Body of pancreas (tissue), 4 donors: ENCODE measurements around the gene SEPTIN12. TPM values are rescaled to one million over a fixed set of nuclear protein-coding genes. Genes with fewer than 3 reads are reported as not detected.
"Not testable (repeated sequence)": the region's sequence is repeated elsewhere in the genome, so short reads cannot be mapped to it uniquely, and the experiment has no call there.

ENCODE experiments used
- ATAC-seq: fragments of 150-250 bp; one replicate; pipeline ENCODE4 v1.9.1; 2016
- DNase-seq, 4 donors: peaks; one replicate each; pipeline ENCODE4 v3.0.0-alpha.2; 2019
- H3K27ac ChIP-seq, 4 donors: fragments of 200-600 bp; sonication (generic); 1 replicate in 3 of 4; 2 replicates in 1 of 4; pipeline versions ENCODE4 v1.5.1 to v1.6.1; 2016 to 2019; ENCODE audit warnings: mild to moderate bottlenecking in 1 of 4, mixed read lengths in 1 of 4, moderate library complexity in 1 of 4
- H3K27me3 ChIP-seq, 2 donors: fragments of 200-600 bp; sonication (generic); one replicate each; pipeline ENCODE4 v1.6.0; 2016; ENCODE audit warnings: mild to moderate bottlenecking in 1 of 2
- H3K36me3 ChIP-seq, 2 donors: fragments of 200-600 bp; sonication (generic); replicated peaks in 1 of 2; 2 replicates each; pipeline ENCODE4 v1.5.1; 2016; ENCODE audit warnings: low read depth in 2 of 2; ENCODE audit not compliant: insufficient read depth in 1 of 2
- H3K4me1 ChIP-seq: fragments of 200-600 bp; sonication (generic); one replicate; pipeline ENCODE4 v1.6.0; 2016
- H3K4me3 ChIP-seq, 2 donors: fragments of 200-600 bp; sonication (generic); 1 replicate in 1 of 2; 2 replicates in 1 of 2; pipeline ENCODE4 v1.5.1; 2016 to 2019
- H3K9me3 ChIP-seq, 3 donors: fragments of 200-600 bp; sonication (generic); 1 replicate in 2 of 3; 2 replicates in 1 of 3; pipeline ENCODE4 v1.5.1; 2016
- POLR2A ChIP-seq, 3 donors: fragments of 450-650 bp; IDR thresholded peaks; one replicate each; pipeline ENCODE4 v1.6.1; 2016; ENCODE audit warnings: antibody characterized with exemption in 3 of 3, mild to moderate bottlenecking in 2 of 3
- whole genome bisulfite sequencing, 2 donors: methylation state at CpG; one replicate each; pipeline ENCODE4 v1.1.5; 2017; 5-methylcytosine and 5-hydroxymethylcytosine counted together
- intact Hi-C: fragments of 100-400 bp; cut with DNase I; formaldehyde crosslinking; loops from one replicate; pipeline ENCODE4 v1.15.1; 2023
- total RNA-seq, 2 donors: library from RNA; depleted of rRNA; stranded (reverse); fragments of >200 nt; gene quantifications; one replicate each; pipeline ENCODE4 v1.1.0, GENCODE V29; 2016
- TF ChIP-seq, protein P1 (sequence below), 7 experiments: fragments of 450-650 bp in 4 of 7; fragments of 200-600 bp in 3 of 7; sonication (generic) in 3 of 7; IDR thresholded peaks; one replicate each; pipeline ENCODE4 v1.5.1; 2016 to 2019; ENCODE audit warnings: antibody characterized with exemption in 7 of 7

The SEPTIN12 gene
- total RNA-seq, 2 donors from 2014 or later: not detected

DNA sequence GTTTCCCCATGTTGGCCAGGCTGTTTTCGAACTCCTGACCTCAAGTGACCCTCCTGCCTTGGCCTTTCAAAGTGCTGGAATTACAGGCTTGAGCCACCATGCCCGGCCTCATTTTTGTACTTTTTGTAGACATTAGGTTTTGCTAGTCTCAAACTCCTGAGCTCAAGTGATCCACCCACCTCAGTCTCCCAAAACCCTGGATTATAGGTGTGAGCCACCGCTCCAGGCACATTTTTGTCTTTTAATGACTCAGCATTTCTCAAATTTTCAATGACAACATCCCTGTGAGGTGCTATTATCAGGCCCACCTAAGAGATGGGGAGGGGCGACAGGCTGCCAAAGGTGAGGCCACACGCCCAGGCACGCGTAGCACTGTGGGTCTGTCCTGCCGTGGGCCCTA is 1.1 kb downstream of the SEPTIN12 start:
- intact Hi-C loops: no loop called here
- Histone ChIP-seq H3K4me1 (peaks cover 15% of the 10 kb centered on the region), H3K4me3 (no peak overlapping the region), H3K9me3 (no peaks in the 10 kb centered on the region), H3K36me3 (no peaks in the 10 kb centered on the region), H3K27me3 (no peaks in the 10 kb centered on the region), H3K27ac (no peak overlapping the region)
- no peak for DNase-seq
- ATAC-seq: no peak
- TF ChIP-seq, protein P1, sequence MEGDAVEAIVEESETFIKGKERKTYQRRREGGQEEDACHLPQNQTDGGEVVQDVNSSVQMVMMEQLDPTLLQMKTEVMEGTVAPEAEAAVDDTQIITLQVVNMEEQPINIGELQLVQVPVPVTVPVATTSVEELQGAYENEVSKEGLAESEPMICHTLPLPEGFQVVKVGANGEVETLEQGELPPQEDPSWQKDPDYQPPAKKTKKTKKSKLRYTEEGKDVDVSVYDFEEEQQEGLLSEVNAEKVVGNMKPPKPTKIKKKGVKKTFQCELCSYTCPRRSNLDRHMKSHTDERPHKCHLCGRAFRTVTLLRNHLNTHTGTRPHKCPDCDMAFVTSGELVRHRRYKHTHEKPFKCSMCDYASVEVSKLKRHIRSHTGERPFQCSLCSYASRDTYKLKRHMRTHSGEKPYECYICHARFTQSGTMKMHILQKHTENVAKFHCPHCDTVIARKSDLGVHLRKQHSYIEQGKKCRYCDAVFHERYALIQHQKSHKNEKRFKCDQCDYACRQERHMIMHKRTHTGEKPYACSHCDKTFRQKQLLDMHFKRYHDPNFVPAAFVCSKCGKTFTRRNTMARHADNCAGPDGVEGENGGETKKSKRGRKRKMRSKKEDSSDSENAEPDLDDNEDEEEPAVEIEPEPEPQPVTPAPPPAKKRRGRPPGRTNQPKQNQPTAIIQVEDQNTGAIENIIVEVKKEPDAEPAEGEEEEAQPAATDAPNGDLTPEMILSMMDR (IDR thresholded peaks at IDR 0.05): no peak
- no peak for TF ChIP-seq POLR2A (IDR thresholded peaks at IDR 0.05)
- WGBS, 2 donors: 95 to 96% methylated on average over 4 to 8 of the region's 8 CpGs

DNA sequence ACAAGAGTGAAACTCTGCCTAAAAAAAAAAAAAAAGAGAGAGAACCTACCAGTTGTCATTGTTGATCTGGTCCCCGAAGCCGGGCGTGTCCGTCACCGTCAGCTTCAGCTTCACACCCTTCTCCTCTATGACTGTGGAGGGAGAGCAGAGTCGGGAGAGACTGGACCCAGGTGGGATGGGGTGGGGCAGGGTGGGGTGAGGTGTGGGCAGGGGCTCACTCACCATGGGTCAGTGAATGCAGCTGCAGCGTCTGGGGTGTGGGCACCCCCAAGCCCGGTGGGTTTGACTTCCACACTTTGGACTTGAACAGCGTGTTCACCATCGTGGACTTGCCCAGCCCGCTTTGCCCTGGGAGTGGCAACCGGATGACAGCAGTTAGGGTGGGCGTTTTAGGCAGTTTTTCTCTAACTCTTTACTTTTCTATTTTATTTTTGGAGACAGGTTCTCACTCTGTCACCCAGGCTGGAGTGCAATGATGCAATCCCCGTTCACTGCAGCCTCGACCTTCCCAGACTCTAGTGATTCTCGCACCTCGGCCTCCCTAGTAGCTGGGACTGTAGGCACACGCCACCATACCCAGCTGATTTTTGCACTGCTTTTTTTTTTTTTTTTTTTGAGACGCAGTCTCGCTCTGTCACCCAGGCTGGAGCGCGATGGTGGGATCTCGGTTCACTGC is 2.2 kb downstream of the SEPTIN12 start:
- DNase-seq (no peak), ATAC-seq (no peak)
- Histone ChIP-seq H3K27me3 (no peaks in the 10 kb centered on the region), H3K36me3 (no peaks in the 10 kb centered on the region), H3K4me3 (no peak overlapping the region), H3K4me1 (peaks cover 15% of the 10 kb centered on the region), H3K27ac (no peak overlapping the region), H3K9me3 (no peaks in the 10 kb centered on the region)
- TF ChIP-seq, protein P1 (IDR thresholded peaks at IDR 0.05): no peak
- TF ChIP-seq POLR2A (IDR thresholded peaks at IDR 0.05): no peak
- intact Hi-C loops: no loop called here
- WGBS, 2 donors: 88 to 92% methylated on average over 23 of the region's 23 CpGs

DNA sequence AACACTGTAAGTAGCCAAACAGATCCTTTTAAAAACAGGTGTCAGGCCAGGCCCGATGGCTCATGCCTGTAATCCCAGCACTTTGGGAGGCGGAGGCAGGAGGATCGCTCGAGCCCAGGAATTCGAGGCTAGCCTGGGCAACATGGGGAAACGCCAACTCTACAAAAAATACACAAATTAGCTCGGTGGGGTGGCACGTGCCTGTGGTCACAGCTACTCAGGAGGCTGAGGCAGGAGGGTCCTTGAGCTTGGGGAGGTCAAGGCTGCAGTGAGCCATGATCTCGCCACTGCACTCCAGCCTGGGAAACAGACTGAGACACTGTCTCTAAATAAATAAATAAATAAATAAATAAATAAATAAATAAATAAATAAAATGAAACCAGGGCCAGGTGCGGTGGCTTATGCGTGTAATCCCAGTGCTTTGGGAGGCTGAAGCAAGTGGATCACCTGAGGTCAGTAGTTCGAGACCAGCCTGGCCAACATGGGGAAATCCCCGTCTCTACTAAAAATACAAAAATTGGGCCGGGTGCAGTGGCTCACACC is 3.6 kb downstream of the SEPTIN12 start:
- H3K4me3 ChIP-seq, H3K27me3 ChIP-seq, DNase-seq, intact Hi-C loops, H3K9me3 ChIP-seq, ATAC-seq, H3K36me3 ChIP-seq, H3K27ac ChIP-seq: not testable (repeated sequence)
- H3K4me1 ChIP-seq: peaks cover 15% of the 10 kb centered on the region
- WGBS, 2 donors: 78 to 86% methylated on average over 9 to 14 of the region's 14 CpGs

DNA sequence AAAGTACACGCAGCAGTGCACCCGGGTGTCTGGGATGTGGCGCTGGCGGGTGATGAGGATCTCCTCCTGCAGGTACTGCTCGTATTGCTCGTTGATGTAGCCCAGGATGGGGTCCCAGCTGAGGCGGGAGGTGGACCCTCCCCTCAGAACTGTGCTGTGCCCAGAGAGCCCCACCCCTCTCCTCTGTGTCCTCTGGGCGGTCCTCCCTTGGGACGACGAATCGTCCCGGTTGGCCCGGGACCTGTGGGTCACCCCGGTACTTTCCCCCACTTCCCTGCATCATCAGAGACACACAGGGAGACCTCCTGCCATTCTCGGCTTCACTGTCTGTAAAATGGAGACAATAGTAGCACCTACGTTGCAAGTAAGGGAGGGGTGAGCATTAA is 4.2 kb downstream of the SEPTIN12 start:
- no peaks in the 10 kb centered on the region for H3K36me3 ChIP-seq
- 55 to 62% methylated on average over 7 to 16 of the region's 16 CpGs for WGBS, 2 donors
- TF ChIP-seq, protein P1 (IDR thresholded peaks at IDR 0.05): no peak
- TF ChIP-seq POLR2A (IDR thresholded peaks at IDR 0.05): no peak
- no peak overlapping the region for H3K4me3 ChIP-seq
- H3K27ac ChIP-seq: no peak overlapping the region
- intact Hi-C loops: no loop called here
- DNase-seq: no peak
- H3K4me1 ChIP-seq: peaks cover 14% of the 10 kb centered on the region
- H3K9me3 ChIP-seq: no peaks in the 10 kb centered on the region
- ATAC-seq: no peak
- no peaks in the 10 kb centered on the region for H3K27me3 ChIP-seq

DNA sequence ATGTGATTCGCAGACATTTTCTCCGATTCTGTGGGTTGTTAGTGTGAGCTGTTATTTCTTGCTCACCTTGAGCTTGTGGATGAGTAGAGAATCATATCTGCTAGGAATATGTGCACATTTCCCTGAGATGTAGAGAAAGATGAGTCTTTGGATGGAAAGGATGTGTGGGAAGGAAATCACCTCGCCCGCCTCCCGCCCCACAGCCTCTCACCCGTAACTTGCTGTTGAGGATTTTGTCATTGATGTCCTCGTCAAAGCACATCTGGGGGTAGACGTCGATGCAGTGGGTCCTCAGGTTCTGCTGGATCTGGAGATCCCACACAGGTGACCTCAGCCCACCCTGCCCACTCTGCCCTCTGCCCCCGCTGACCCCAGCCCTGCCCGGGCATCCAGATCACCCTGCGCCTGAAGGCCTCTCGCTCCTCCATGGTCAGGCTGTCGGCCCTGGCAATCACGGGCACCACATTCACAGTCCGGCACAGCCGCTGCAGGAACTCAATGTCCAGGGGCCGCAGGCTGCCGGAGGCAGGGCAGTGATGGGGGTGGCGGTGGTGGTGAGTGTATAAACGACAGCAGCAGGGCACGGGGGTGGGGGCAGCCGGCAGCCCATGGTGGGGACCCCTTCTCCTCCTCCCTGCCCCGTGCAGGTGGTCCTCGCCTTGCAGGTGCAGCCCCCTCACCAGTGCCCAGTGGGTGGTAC is 4.7 kb downstream of the SEPTIN12 start:
- H3K27me3 ChIP-seq: no peaks in the 10 kb centered on the region
- DNase-seq (no peak), ATAC-seq (no peak)
- 80 to 94% methylated on average over 9 to 25 of the region's 25 CpGs for WGBS, 2 donors
- H3K9me3 ChIP-seq: no peaks in the 10 kb centered on the region
- no peak overlapping the region for H3K27ac ChIP-seq
- intact Hi-C loops: no loop called here
- TF ChIP-seq, protein P1 (IDR thresholded peaks at IDR 0.05): no peak
- no peak overlapping the region for H3K4me3 ChIP-seq
- H3K4me1 ChIP-seq: peaks cover 8% of the 10 kb centered on the region
- no peaks in the 10 kb centered on the region for H3K36me3 ChIP-seq
